ENCODE measurements around the gene SLFN13. TPM values are rescaled to one million over a fixed set of nuclear protein-coding genes. Genes with fewer than 3 reads are reported as not detected.

SLFN13 gene
- polyA plus RNA-seq, 1 of the 3 experiments (the other 2 are of a cell fraction): under 0.01 TPM

- no peak overlapping the region for H3K9ac ChIP-seq
- CTCF ChIA-PET: no interaction called here
Observed at GRCh38 chr17:35438433-35438832, 10.1 kb downstream of the SLFN13 start.

More at GRCh38 chr17:35438433-35438832, 10.1 kb downstream of the SLFN13 start:
- Histone ChIP-seq H3K36me3 (replicated peaks in 1 of 2; ENCODE audit: control insufficient read depth in 1 of 2, insufficient read depth in 2 of 2, low read length in 1 of 2) (no peaks in the 10 kb centered on the region), H3K4me2 (no peak overlapping the region), H3F3A (replicated peaks; ENCODE audit: insufficient read depth) (peaks cover 4% of the 10 kb centered on the region), H3K9me2 (no peaks in the 10 kb centered on the region), H3K4me3 (ENCODE audit: low read depth in 2 of 2, low read length in 1 of 2) (no peak overlapping the region), H2AFZ (ENCODE audit: low read depth) (no peak overlapping the region), H3K9me3 (no peaks in the 10 kb centered on the region), H3K27ac (ENCODE audit: low read depth in 2 of 2, low read length in 1 of 2) (no peak overlapping the region), H3K4me1 (ENCODE audit: control insufficient read depth in 1 of 2, insufficient read depth in 2 of 2, low read depth in 1 of 2, low read length in 1 of 2) (peaks cover 0 to 4% of the 10 kb centered on the region in 2 experiments; a peak in 2 of 4 replicates), H4K20me1 (ENCODE audit: insufficient read depth) (no peaks in the 10 kb centered on the region), H3K79me2 (ENCODE audit: insufficient read depth) (no peaks in the 10 kb centered on the region), H3K27me3 (ENCODE audit: insufficient read depth) (peaks cover 31% of the 10 kb centered on the region; the same call in 1 of the 2 replicates)
- POLR2A ChIA-PET: no interaction called here
- TF ChIP-seq SMC3 (IDR thresholded peaks at IDR 0.05; ENCODE audit: low read depth, low read length) (no peak), RAD21 (IDR thresholded peaks at IDR 0.05; ENCODE audit: low read length) (no peak), IRF3 (IDR thresholded peaks at IDR 0.05; ENCODE audit: low read depth, low read length) (no peak), MEF2A (IDR thresholded peaks at IDR 0.05; ENCODE audit: borderline replicate concordance, low read depth) (no peak), RXRA (IDR thresholded peaks at IDR 0.05; ENCODE audit: borderline replicate concordance, low read depth) (no peak), TEAD4 (IDR thresholded peaks at IDR 0.05; ENCODE audit: borderline replicate concordance, insufficient read depth) (no peak), YY1 (IDR thresholded peaks at IDR 0.05; ENCODE audit: low read depth) (no peak), JUND (IDR thresholded peaks at IDR 0.05) (no peak), REST (IDR thresholded peaks at IDR 0.05; ENCODE audit: low read depth, low read length) (no peak), RFX5 (IDR thresholded peaks at IDR 0.05; ENCODE audit: low read length) (no peak), EZH2phosphoT487 (IDR thresholded peaks at IDR 0.05; ENCODE audit: borderline replicate concordance, low read depth) (no peak), ELF1 (IDR thresholded peaks at IDR 0.05) (no peak), FOSL2 (IDR thresholded peaks at IDR 0.05; ENCODE audit: borderline replicate concordance, low read depth) (no peak), RCOR1 (IDR thresholded peaks at IDR 0.05; ENCODE audit: low read length) (no peak), MXI1 (IDR thresholded peaks at IDR 0.05; ENCODE audit: low read depth, low read length) (no peak)
- DNase-seq: no peak

All from SK-N-SH (cell line).